GM12891 (cell line): Measurements from ENCODE around the gene AP3S1.

Experiments used
- DNase-seq: peaks from one replicate; pipeline ENCODE4 v3.0.0; 2011; ENCODE audit warnings: low spot score; ENCODE audit not compliant: insufficient read length
- FAIRE-seq: peaks from 2 replicates; lab custom pipeline; 2011; peaks lifted over from hg19 to GRCh38; lab: Jason Lieb, UNC
- PAX5 ChIP-seq: IDR thresholded peaks from 2 replicates; pipeline ENCODE4 v1.6.1; 2011; ENCODE audit warnings: low read length, moderate library complexity, mild to moderate bottlenecking; ENCODE audit not compliant: insufficient read depth, severe bottlenecking
- POLR2A ChIP-seq: IDR thresholded peaks from 2 replicates; pipeline ENCODE4 v1.6.1; 2011; ENCODE audit warnings: low read depth, low read length, control low read depth
- POLR2AphosphoS5 ChIP-seq: IDR thresholded peaks from 2 replicates; pipeline ENCODE4 v1.6.1; 2011; ENCODE audit warnings: low read depth, low read length, control low read depth
- POU2F2 ChIP-seq: IDR thresholded peaks from 2 replicates; pipeline ENCODE4 v1.6.1; 2011; ENCODE audit warnings: low read depth, mild to moderate bottlenecking, control low read depth, low read length, moderate library complexity
- SPI1 ChIP-seq: IDR thresholded peaks from 2 replicates; pipeline ENCODE4 v1.6.1; 2011; ENCODE audit warnings: low read depth, low read length, control low read depth
- TAF1 ChIP-seq: IDR thresholded peaks from 2 replicates; pipeline ENCODE4 v1.6.1; 2011; ENCODE audit warnings: low read depth, low read length, control low read depth

The AP3S1 gene

DNA sequence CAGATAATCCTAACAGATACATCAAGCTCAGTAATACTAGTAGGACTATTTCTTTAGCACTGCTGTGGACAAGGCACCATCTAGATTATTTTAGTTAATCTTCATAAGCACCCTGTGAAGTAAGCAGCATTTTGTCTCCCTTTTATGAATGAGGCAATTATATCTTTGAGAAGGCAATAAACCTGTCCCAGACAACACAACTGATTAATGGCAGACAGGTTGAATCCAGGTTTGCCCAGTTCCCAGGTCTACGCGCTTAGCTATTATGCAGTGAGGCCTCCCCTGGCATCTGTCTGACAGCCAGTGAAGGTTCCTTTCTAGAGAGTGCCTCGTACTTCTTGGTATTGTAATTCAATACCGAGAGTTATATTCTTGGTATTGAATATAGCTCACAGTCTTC, 110.9 kb downstream of the AP3S1 start:
- DNase-seq (no peak), FAIRE-seq (no peak)
- TF ChIP-seq TAF1 = no peak
- TF ChIP-seq SPI1 = no peak
- TF ChIP-seq PAX5 = no peak
- no peak for TF ChIP-seq POLR2AphosphoS5
- TF ChIP-seq POU2F2 = no peak
- no peak for TF ChIP-seq POLR2A

DNA sequence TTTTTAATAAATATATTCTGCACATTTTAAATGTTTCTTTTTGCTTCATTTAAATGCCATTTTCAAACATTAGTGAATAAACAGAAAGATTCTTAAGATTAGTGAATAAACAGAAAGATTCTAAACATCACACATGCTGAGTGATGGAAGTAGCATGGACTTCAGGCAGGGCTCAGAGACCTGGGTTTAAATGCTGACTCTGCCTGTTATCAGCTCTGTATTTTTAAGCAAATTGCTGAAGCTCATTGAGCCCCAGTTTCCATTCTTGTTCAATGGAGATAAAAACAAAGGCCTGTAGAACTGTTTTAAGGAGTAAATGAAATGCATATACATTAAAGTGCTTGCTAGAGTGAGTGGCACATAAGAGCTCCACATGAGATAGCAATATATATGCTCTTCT, 112.4 kb downstream of the AP3S1 start:
- FAIRE-seq = no peak
- TF ChIP-seq POLR2AphosphoS5 (no peak), POLR2A (no peak), POU2F2 (no peak), SPI1 (no peak), PAX5 (no peak), TAF1 (no peak)
- no peak for DNase-seq

DNA sequence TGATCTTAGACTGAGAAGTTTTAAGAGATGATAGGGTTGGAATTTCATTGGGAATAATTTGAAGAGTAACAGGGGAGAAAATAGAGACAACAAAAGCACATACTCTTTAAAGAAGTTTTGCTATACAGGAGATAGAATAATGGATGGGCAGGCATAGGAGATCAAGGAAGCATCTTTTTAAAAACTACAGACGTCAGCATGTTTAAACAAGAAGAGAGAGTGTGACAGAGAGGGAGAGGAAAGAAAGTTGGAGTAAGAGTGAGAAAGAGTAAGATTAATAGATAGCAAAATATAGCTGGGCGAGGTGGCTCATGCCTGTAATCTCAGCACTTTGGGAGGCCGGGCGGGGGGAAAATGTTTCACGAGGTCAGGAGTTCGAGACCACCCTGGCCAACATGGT, 115.2 kb downstream of the AP3S1 start:
- DNase-seq = no peak
- no peak for FAIRE-seq
- TF ChIP-seq SPI1 = no peak
- no peak for TF ChIP-seq POLR2A
- no peak for TF ChIP-seq POU2F2
- no peak for TF ChIP-seq PAX5

DNA sequence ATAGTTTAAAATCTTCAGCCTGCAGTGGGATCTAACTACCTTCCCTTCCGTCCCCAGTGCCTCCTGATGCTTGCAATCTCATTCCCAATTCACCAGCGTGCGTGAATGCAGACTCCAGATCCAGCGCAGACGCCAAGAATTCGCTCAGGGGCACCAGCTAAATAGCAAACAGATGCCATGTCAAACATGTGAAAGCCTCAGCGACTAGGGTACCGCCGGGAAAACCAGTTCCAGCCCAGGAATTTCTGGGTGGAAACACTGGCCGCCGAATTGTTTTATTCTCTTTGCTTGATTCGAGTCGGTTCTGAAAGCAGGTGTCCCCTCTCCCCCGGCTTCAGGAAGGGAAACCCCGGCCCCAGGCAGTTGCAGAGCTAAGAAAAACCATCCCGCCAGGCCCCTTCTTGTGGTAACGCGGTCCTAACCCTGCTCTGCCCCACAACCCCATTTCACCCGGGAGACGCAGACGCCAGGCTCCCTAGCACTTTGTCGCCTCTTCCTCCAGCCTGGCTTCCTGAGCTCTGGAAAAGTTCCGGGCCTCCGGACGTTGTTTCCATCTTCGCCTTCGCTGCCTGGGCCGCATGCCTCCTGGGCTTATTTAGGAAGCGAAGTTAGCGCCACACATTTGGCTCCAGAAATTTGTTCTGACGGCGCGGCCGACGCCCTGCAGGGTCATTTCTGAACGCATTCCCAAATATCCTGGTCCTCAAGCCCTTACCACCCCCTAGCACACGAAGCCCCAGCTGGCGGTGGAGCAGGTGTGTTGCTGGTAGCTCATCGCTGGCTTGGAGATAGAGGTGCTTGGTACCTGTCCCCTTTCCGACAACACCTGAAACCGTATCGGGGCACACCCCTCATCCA, 119.9 kb downstream of the AP3S1 start:
- FAIRE-seq (no peak), DNase-seq (no peak)
- TF ChIP-seq POU2F2 (no peak), TAF1 (no peak), POLR2A (no peak), POLR2AphosphoS5 (no peak), PAX5 (no peak), SPI1 (no peak)

DNA sequence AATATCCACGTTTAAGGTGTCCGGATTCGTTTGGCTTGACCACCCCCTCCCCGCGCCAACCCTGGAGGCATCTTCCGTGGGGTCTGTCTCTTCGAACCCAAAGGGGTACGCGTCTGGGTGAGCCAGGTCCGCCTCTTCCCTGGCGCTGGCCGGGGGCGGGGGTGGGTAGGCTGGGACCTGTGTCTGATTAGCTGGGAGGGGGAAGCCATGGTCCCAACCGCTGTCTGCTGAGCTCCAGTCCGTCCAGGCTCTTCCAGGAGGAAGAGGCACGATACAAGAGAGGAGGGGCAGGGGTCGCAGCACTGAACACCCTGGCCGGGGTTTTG, 120.5 kb downstream of the AP3S1 start, which contains the start of gene LVRN:
Gene LVRN, plus strand, starts transcription at position 237 of the 326 bp plus-strand sequence. CDS start 143 bp downstream, outside the sequence.
- FAIRE-seq (no peak), DNase-seq (no peak)
- TF ChIP-seq POLR2AphosphoS5 (no peak), TAF1 (no peak), PAX5 (no peak)

DNA sequence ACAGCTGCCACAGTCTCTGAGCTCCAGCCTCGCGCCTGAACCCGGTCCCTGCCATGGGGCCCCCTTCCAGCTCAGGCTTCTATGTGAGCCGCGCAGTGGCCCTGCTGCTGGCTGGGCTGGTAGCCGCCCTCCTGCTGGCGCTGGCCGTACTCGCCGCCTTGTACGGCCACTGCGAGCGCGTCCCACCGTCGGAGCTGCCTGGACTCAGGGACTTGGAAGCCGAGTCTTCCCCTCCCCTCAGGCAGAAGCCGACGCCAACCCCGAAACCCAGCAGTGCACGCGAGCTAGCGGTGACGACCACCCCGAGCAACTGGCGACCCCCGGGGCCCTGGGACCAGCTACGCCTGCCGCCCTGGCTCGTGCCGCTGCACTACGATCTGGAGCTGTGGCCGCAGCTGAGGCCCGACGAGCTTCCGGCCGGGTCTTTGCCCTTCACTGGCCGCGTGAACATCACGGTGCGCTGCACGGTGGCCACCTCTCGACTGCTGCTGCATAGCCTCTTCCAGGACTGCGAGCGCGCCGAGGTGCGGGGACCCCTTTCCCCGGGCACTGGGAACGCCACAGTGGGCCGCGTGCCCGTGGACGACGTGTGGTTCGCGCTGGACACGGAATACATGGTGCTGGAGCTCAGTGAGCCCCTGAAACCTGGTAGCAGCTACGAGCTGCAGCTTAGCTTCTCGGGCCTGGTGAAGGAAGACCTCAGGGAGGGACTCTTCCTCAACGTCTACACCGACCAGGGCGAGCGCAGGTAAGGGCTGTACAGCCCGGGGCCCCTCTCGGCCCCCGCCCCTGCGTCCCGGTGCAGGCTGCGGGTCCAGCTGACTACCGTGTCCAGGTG, 121.0 kb downstream of the AP3S1 start:
- TF ChIP-seq SPI1 = no peak
- TF ChIP-seq POLR2A = no peak
- no peak for TF ChIP-seq PAX5
- TF ChIP-seq POU2F2 = no peak
- no peak for TF ChIP-seq POLR2AphosphoS5
- no peak for TF ChIP-seq TAF1
- peak; percentile 25 for DNase-seq
- FAIRE-seq = peak; percentile 48

DNA sequence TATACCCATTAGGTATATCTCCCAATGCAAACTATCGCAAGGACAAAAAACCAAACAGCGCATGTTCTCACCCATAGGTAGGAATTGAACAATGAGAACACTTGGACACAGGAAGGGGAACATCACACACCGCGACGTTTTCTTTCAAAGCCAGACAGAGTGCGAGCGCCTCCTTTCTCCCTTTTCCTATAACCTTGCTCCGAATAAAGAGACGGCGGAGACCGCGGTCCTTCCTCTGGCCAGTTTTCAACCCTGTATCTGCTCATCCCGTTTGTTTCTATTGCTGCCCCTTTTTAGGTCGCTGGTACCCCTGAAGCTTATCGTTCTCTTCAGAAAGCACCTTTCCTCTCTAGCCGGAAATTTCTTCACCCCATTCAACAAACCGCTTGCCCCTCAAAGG, 121.8 kb downstream of the AP3S1 start:
- TF ChIP-seq POLR2A = no peak
- TF ChIP-seq TAF1 = no peak
- TF ChIP-seq POLR2AphosphoS5 = no peak
- FAIRE-seq = no peak
- DNase-seq = no peak
